Psoas muscle (tissue), 8 donors: ENCODE results near the gene VEGFA. TPM values are rescaled to one million over a fixed set of nuclear protein-coding genes. Genes with fewer than 3 reads are reported as not detected.

Experiments used
- ATAC-seq, 4 donors: fragments of 200-7000 bp; cut with Tn5 transposase; one replicate each; pipeline ENCODE4 v1.9.1; 2020; ENCODE audit warnings: moderate library complexity in 3 of 4, mild to moderate bottlenecking in 2 of 4
- DNase-seq, 2 donors: peaks; one replicate each; pipeline ENCODE4 v3.0.0-alpha.2; 2020
- H3K27ac ChIP-seq: fragments of 200-600 bp; one replicate; pipeline ENCODE4 v1.8.0; 2022
- H3K27me3 ChIP-seq, 3 donors: fragments of 200-600 bp in 1 of 3; one replicate each; pipeline versions ENCODE4 v1.6.1 to v1.8.0; 2013 to 2022; ENCODE audit warnings: low read length in 2 of 3, mild to moderate bottlenecking in 2 of 3, moderate library complexity in 1 of 3; ENCODE audit not compliant: insufficient read depth in 3 of 3
- H3K36me3 ChIP-seq, 2 donors: fragments of 200-600 bp in 1 of 2; one replicate each; pipeline versions ENCODE4 v1.6.1 to v1.8.0; 2013 to 2022; ENCODE audit warnings: low read depth in 1 of 2, mild to moderate bottlenecking in 1 of 2, moderate library complexity in 1 of 2; ENCODE audit not compliant: insufficient read depth in 1 of 2
- H3K4me1 ChIP-seq: fragments of 200-600 bp; one replicate; pipeline ENCODE4 v1.8.0; 2022
- H3K4me3 ChIP-seq: fragments of 200-600 bp; one replicate; pipeline ENCODE4 v1.8.0; 2022; ENCODE audit warnings: mild to moderate bottlenecking
- H3K9me3 ChIP-seq: fragments of 200-600 bp; one replicate; pipeline ENCODE4 v1.8.0; 2022
- WGBS, 3 donors: extraction: QIAGEN DNeasy Blood & Tissue Kit; methylation state at CpG; one replicate each; pipeline versions ENCODE4 v1.1.6 to v1.1.7; 2013; 5-methylcytosine and 5-hydroxymethylcytosine counted together
- intact Hi-C, 2 donors: fragments of 100-400 bp; cut with DNase I; formaldehyde crosslinking; loops; one replicate each; pipeline versions ENCODE4 v1.11.0 to v1.14.2; 2022
- polyA plus RNA-seq, 3 donors: library from polyadenylated mRNA; stranded (reverse); fragments of 200-250 nt; gene quantifications; one replicate each; pipeline ENCODE4 v1.2.3, GENCODE V29; 2013
- total RNA-seq, 4 donors: library from RNA; stranded (reverse); fragmentation: NEBNext Ultra II Directional in 2 of 4; extraction: Animal tissue kit (Norgen Biotek cat#: 25700) in 2 of 4; gene quantifications; one replicate each; pipeline versions ENCODE4 v1.2.1 to v1.2.4, GENCODE V29; 2021 to 2023
- TF ChIP-seq, protein P1 (sequence below): fragments of 200-600 bp; IDR thresholded peaks from one replicate; pipeline ENCODE4 v1.8.0; 2022; ENCODE audit warnings: antibody characterized with exemption
- donor health status: healthy with polysubstance abuse.
- donor health status: DM: no; HTN: no; CAD: no; lungs with moderate emphysema.
- donor health status: Bipolar disorder and iron deficiency.
- donor health status: healthy.
- donor health status: DM: yes; HTN: yes; CAD: no.
- donor health status: DM: no; HTN: no; CAD: no.
- donor health status: DM: no; HTN: no; CAD: no.
- donor health status: DM: yes; HTN: yes; CAD: no.

VEGFA gene
- total and polyA plus RNA-seq, 7 donors: 78.1 to 345 (median 132) TPM

DNA sequence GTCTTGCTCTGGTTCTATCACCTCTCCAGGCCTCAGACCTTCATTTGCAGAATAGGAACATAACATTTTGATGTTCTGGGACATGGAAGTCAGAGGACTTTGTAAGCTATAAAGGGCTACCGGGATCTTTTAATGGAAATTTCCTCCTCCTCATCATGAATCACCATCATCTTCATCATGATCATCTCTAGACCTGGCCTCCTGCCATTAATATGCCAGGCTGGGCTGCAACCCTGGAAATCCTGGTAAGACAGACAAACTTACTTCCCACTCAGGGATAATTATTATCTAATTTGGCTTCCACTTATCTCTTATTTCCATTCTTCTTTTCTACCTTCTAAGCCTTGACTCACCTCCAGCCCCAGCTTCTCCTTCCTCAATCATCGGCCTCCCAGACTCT lies 41.4 kb upstream of the VEGFA start:
- ATAC-seq: no peak

DNA sequence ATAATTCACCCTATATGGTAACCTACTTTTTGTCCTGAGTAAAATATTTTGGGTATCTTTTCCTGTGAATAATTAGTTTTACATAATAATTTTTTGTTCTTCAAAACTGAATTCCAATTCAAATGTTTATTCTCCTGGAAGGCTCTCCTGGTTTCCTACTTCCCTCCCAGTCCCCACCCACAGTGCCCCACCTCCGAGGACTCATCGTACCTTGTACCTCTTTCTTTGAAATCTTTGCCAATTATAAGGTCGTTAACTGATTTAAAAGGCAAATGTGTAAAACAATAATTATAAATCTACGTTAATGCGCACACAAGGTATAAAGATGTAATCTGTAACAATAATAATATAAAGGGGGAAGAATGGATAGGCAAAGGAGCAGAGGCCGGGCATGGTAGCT lies 40.5 kb upstream of the VEGFA start:
- DNase-seq: no peak

More for the DNA sequence above, 41.4 kb upstream of the VEGFA start:
- TF ChIP-seq, protein P1, sequence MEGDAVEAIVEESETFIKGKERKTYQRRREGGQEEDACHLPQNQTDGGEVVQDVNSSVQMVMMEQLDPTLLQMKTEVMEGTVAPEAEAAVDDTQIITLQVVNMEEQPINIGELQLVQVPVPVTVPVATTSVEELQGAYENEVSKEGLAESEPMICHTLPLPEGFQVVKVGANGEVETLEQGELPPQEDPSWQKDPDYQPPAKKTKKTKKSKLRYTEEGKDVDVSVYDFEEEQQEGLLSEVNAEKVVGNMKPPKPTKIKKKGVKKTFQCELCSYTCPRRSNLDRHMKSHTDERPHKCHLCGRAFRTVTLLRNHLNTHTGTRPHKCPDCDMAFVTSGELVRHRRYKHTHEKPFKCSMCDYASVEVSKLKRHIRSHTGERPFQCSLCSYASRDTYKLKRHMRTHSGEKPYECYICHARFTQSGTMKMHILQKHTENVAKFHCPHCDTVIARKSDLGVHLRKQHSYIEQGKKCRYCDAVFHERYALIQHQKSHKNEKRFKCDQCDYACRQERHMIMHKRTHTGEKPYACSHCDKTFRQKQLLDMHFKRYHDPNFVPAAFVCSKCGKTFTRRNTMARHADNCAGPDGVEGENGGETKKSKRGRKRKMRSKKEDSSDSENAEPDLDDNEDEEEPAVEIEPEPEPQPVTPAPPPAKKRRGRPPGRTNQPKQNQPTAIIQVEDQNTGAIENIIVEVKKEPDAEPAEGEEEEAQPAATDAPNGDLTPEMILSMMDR: no peak
- no peaks in the 10 kb centered on the region for H3K27me3 ChIP-seq
- no peaks in the 10 kb centered on the region for H3K36me3 ChIP-seq
- 83 to 87% (median 83%) methylated on average over 2 of the region's 2 CpGs for WGBS, 3 donors
- H3K4me1 ChIP-seq: no peaks in the 10 kb centered on the region
- DNase-seq: no peak
- no peak overlapping the region for H3K27ac ChIP-seq
- H3K4me3 ChIP-seq: no peak overlapping the region
- intact Hi-C loops: loop anchor here in 1 of 2 donors (5.0 kb wide), 1 partner anchor 34 kb away; no protein-coding TSS in a partner anchor
- peaks cover 27% of the 10 kb centered on the region for H3K9me3 ChIP-seq

DNA sequence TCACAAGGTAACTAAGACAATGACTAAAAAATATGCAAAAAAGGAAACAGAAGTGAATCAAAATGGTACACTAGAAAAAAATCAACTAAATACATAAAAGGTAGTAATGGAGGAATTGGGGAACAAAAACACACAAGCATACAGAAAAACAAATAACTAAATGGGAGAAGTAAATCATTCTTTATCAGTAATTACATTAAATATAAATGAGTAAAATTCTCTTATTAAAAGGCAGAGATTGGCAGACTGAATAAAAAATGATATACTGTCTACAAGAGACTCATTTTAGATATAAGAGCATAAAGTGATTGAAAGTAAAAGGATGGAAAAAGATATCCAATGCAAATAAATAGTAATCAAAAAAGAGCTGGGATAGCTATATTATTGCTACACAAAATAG lies 39.4 kb upstream of the VEGFA start:
- Histone ChIP-seq H3K4me1 (no peaks in the 10 kb centered on the region), H3K27me3 (no peaks in the 10 kb centered on the region), H3K4me3 (no peak overlapping the region), H3K36me3 (no peaks in the 10 kb centered on the region), H3K9me3 (peaks cover 27% of the 10 kb centered on the region), H3K27ac (no peak overlapping the region)
- intact Hi-C loops: no loop called here
- TF ChIP-seq, protein P1: no peak
- no peak for ATAC-seq
- no peak for DNase-seq

More for the DNA sequence above, 40.5 kb upstream of the VEGFA start:
- TF ChIP-seq, protein P1: no peak
- Histone ChIP-seq H3K36me3 (no peaks in the 10 kb centered on the region), H3K27me3 (no peaks in the 10 kb centered on the region), H3K27ac (no peak overlapping the region), H3K4me1 (no peaks in the 10 kb centered on the region), H3K4me3 (no peak overlapping the region), H3K9me3 (peaks cover 27% of the 10 kb centered on the region)
- WGBS, 3 donors: 89 to 92% (median 91%) methylated on average over 6 of the region's 6 CpGs
- intact Hi-C loops: loop anchor here in 1 of 2 donors (5.0 kb wide), 1 partner anchor 33 kb away; no protein-coding TSS in a partner anchor
- ATAC-seq: no peak

DNA sequence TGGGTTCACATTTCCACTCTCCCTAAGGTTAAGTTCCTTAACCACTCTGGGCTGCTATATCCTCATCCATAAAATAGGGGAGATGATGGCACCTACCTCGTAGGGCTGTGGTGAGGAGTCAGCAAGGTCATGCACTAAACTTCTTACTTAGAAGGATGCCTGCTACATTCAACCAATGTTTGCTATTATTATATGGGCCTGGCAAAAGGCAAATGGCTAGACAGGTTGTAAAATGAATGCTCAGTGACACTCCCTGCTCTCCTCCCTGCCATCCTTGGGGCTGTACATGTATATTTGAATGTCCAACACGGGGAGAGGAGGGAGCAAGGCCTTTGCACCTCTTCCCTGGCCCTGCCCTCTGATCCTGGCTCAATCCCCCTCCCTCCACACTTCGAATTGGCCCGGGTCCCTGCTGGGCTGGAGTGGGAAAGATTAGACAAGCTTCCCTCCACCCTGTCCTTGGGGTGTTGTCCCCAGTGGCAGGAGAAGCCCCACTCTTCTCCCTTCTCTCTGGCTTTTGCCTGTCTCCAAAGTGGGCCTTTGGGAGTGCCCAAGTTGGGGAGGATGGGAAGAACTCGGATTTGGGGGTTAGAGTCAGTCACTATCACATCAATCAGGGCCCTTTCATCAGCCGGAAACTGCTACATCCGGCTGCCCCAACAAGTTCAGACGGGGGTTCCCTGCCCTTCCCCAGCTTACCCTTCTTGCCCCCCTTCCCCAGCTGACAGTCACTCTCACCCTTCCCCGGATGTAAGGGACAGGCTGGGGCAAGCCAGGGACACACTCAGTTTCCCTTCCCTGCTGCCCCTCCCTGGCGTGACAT lies 36.3 kb upstream of the VEGFA start:
- DNase-seq: no peak
- Histone ChIP-seq H3K4me1 (no peaks in the 10 kb centered on the region), H3K27ac (no peak overlapping the region), H3K27me3 (no peaks in the 10 kb centered on the region), H3K4me3 (no peak overlapping the region), H3K9me3 (peaks cover 27% of the 10 kb centered on the region), H3K36me3 (no peaks in the 10 kb centered on the region)
- TF ChIP-seq, protein P1: no peak
- WGBS, 3 donors: 56 to 61% (median 60%) methylated on average over 10 of the region's 10 CpGs
- intact Hi-C loops: no loop called here
- ATAC-seq: no peak

DNA sequence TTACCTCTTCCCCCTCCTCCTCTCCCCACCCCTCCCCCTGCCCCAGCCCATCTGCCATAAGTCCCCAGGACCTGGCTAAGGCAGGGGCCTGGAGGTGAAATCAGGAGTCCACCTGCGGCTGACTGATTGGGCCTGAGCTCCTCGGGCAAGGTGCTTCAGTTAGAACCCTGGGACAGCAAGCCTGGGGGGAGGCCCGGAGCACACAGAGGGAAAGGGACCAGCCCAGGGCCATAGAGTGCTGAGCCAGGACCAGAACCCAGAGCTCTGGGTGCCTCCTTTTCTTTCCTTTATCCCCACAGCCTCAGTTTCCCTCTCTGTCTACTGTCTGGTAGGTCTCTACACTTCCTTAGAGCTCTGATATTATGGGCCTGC lies 35.7 kb upstream of the VEGFA start:
- ATAC-seq: no peak
- TF ChIP-seq, protein P1: no peak
- Histone ChIP-seq H3K27ac (no peak overlapping the region), H3K27me3 (no peaks in the 10 kb centered on the region), H3K36me3 (no peaks in the 10 kb centered on the region), H3K9me3 (peaks cover 27% of the 10 kb centered on the region), H3K4me1 (no peaks in the 10 kb centered on the region), H3K4me3 (no peak overlapping the region)
- 83 to 96% (median 88%) methylated on average over 3 of the region's 3 CpGs for WGBS, 3 donors
- intact Hi-C loops: no loop called here
- no peak for DNase-seq
